GM12878 (cell line): ENCODE results near the gene AMN1. TPM values are rescaled to one million over a fixed set of nuclear protein-coding genes. Genes with fewer than 3 reads are reported as not detected.

Source experiments
- ATAC-seq: fragments of 200-7000 bp; cut with Tn5 transposase; 3 replicates; pipeline ENCODE4 v1.9.1; 2020; ENCODE audit warnings: mild to moderate bottlenecking, moderate library complexity
- BruUV-seq: library from RNA; stranded (reverse); fragments of 400-500 nt; replicated peaks from 2 replicates; lab custom pipeline; 2021; lab: Mats Ljungman, UMichigan
- CTCF ChIA-PET: fragments of 300-600 bp; sonication (Branson Sonifier 250); formaldehyde crosslinking; extraction: SDS; loops from one replicate; lab custom pipeline; 2021; ENCODE audit warnings: inconsistent platforms; lab: Yijun Ruan, JAX
- POLR2A ChIA-PET: fragments of 350-600 bp; formaldehyde crosslinking; extraction: SDS; loops from one replicate; lab custom pipeline; 2021; ENCODE audit warnings: inconsistent platforms; lab: Charles Lee
- RAD21 ChIA-PET: fragments of 300-600 bp; sonication (Branson Sonifier 250); formaldehyde crosslinking; loops from one replicate; lab custom pipeline; 2023; ENCODE audit warnings: antibody characterized with exemption; ENCODE audit not compliant: unreplicated experiment; lab: Charles Lee
- SMC1A ChIA-PET: fragments of 300-600 bp; sonication (Branson Sonifier 250); formaldehyde crosslinking; loops from one replicate; lab custom pipeline; 2023; ENCODE audit not compliant: unreplicated experiment, uncharacterized antibody; lab: Charles Lee
- DNase-seq: peaks from one replicate; pipeline ENCODE4 v3.0.0-alpha.2; 2011; ENCODE audit warnings: low read depth, low spot score
- FAIRE-seq: peaks from 3 replicates; lab custom pipeline; 2011; peaks lifted over from hg19 to GRCh38; lab: Jason Lieb, UNC
- H2AFZ ChIP-seq: 2 replicates; pipeline ENCODE4 v1.6.0; 2011; ENCODE audit warnings: low read depth, low read length, control low read depth; ENCODE audit not compliant: control insufficient read depth
- H3K27ac ChIP-seq: 2 replicates; pipeline ENCODE4 v1.5.1; 2011; ENCODE audit warnings: control low read depth; ENCODE audit not compliant: control insufficient read depth, insufficient read depth
- H3K27me3 ChIP-seq, 2 experiments: replicated peaks in 1 of 2; 2 replicates each; pipeline versions ENCODE4 v1.6.0 to v1.6.1; 2011; ENCODE audit warnings: low read length in 1 of 2; ENCODE audit not compliant: control insufficient read depth in 2 of 2, insufficient read depth in 2 of 2
- H3K36me3 ChIP-seq, 2 experiments: 2 replicates each; pipeline ENCODE4 v1.5.1; 2011; ENCODE audit warnings: low read length in 1 of 2; ENCODE audit not compliant: control insufficient read depth in 2 of 2, insufficient read depth in 2 of 2
- H3K4me1 ChIP-seq: 2 replicates; pipeline ENCODE4 v1.6.1; 2011; ENCODE audit warnings: mild to moderate bottlenecking, low read length, moderate library complexity, mixed read lengths; ENCODE audit not compliant: control insufficient read depth, insufficient read depth
- H3K4me2 ChIP-seq: 2 replicates; pipeline ENCODE4 v1.6.0; 2011; ENCODE audit warnings: control low read depth; ENCODE audit not compliant: control insufficient read depth, insufficient read depth
- H3K4me3 ChIP-seq: fragments of 200-600 bp; sonication (generic); 2 replicates; pipeline ENCODE4 v1.5.1; 2016
- H3K79me2 ChIP-seq: 2 replicates; pipeline ENCODE4 v1.6.0; 2011; ENCODE audit warnings: low read length; ENCODE audit not compliant: control insufficient read depth, insufficient read depth
- H3K9ac ChIP-seq: 2 replicates; pipeline ENCODE4 v1.8.0; 2011; ENCODE audit warnings: low read length, control low read depth, mixed read lengths; ENCODE audit not compliant: control insufficient read depth, insufficient read depth
- H3K9me3 ChIP-seq: replicated peaks from 3 replicates; pipeline ENCODE4 v1.5.1; 2011; ENCODE audit warnings: mild to moderate bottlenecking, low read length; ENCODE audit not compliant: control insufficient read depth, insufficient read depth
- H4K20me1 ChIP-seq: 2 replicates; pipeline ENCODE4 v1.6.0; 2011; ENCODE audit not compliant: control insufficient read depth, insufficient read depth
- CHD2 ChIP-seq: IDR thresholded peaks from 2 replicates; pipeline ENCODE4 v1.6.1; 2011; ENCODE audit warnings: low read depth, low read length, improper control_type of control experiment, borderline replicate concordance
- IKZF1 ChIP-seq: fragments of 450-650 bp; conservative IDR thresholded peaks from 2 replicates; pipeline ENCODE4 v1.6.1; 2017; ENCODE audit warnings: antibody characterized with exemption, mild to moderate bottlenecking
- MEF2B ChIP-seq: fragments of 450-650 bp; IDR thresholded peaks from 2 replicates; pipeline ENCODE4 v1.6.1; 2018; ENCODE audit warnings: mild to moderate bottlenecking, moderate library complexity; ENCODE audit not compliant: partially characterized antibody, poor library complexity, severe bottlenecking
- NR2C2 ChIP-seq: IDR thresholded peaks from 2 replicates; pipeline ENCODE4 v1.6.1; 2011; ENCODE audit warnings: borderline replicate concordance, low read depth; ENCODE audit not compliant: control insufficient read depth, insufficient read length
- NRF1 ChIP-seq: conservative IDR thresholded peaks from 2 replicates; pipeline ENCODE4 v1.6.1; 2011; ENCODE audit warnings: mild to moderate bottlenecking, low read depth, low read length, improper control_type of control experiment
- PML ChIP-seq: IDR thresholded peaks from 2 replicates; pipeline ENCODE4 v1.6.1; 2012; ENCODE audit warnings: low read length, inconsistent platforms
- SMAD5 ChIP-seq: IDR thresholded peaks from 2 replicates; pipeline ENCODE4 v1.6.1; 2016; ENCODE audit warnings: antibody characterized with exemption, low read depth
- USF1 ChIP-seq: IDR thresholded peaks from 2 replicates; pipeline ENCODE4 v1.6.1; 2011; ENCODE audit warnings: borderline replicate concordance, low read depth, mild to moderate bottlenecking, moderate library complexity, mixed read lengths, low read length; ENCODE audit not compliant: insufficient read depth; ENCODE audit errors: extremely low read length
- ZNF207 ChIP-seq: fragments of 450-650 bp; IDR thresholded peaks from 2 replicates; pipeline ENCODE4 v1.6.1; 2014; ENCODE audit warnings: antibody characterized with exemption, mild to moderate bottlenecking, borderline replicate concordance
- ZNF592 ChIP-seq: fragments of 450-650 bp; IDR thresholded peaks from 2 replicates; pipeline ENCODE4 v1.6.1; 2017; ENCODE audit warnings: mild to moderate bottlenecking, moderate library complexity
- WGBS: methylation state at CpG from one replicate; pipeline ENCODE4 v1.1.6; 2016; ENCODE audit warnings: low lambda C conversion rate; ENCODE audit not compliant: insufficient replicate concordance, insufficient coverage; ENCODE audit errors: missing lambda C conversion rate; 5-methylcytosine and 5-hydroxymethylcytosine counted together
- in situ Hi-C: fragments of 300-500 bp; cut with MboI; formaldehyde crosslinking; loops from 9 replicates; pipeline ENCODE4 v1.14.3; 2018; ENCODE audit warnings: mixed read lengths
- intact Hi-C: fragments of 100-400 bp; cut with micrococcal nuclease; formaldehyde crosslinking; loops from one replicate; pipeline ENCODE4 v1.14.2; 2022; ENCODE audit not compliant: unreplicated experiment
- polyA plus RNA-seq, 11 experiments: library from polyadenylated mRNA; depleted of rRNA in 4 of 11; unstranded in 6 of 11; stranded (reverse) in 5 of 11; fragments of >200 nt; fragmentation: Nextera tagmentation in 4 of 11; fragmentation: Illumina TruSeq in 1 of 11; extraction: Ambion mirVana in 4 of 11; extraction: Trizol in 1 of 11; gene quantifications; 1 replicate in 1 of 11; 2 replicates in 10 of 11; pipeline versions ENCODE4 v1.2.1 to v1.2.3, GENCODE V29; 2011 to 2016; ENCODE audit warnings: inconsistent platforms in 2 of 11, missing spikeins in 2 of 11, low read depth in 1 of 11
- total RNA-seq, 4 experiments: library from RNA; depleted of rRNA in 3 of 4; stranded (reverse); fragments of >200 nt in 3 of 4; fragmentation: Illumina TruSeq in 1 of 4; extraction: Trizol in 1 of 4; gene quantifications; 2 replicates each; pipeline versions ENCODE4 v1.2.1 to v1.2.3, GENCODE V29; 2013 to 2021

Gene AMN1
- total and polyA plus RNA-seq, 10 of the 15 experiments (the other 5 are each of a cell fraction or from before 2014, with no cell fraction given): 5.4 to 19.3 (median 9.3) TPM

- no peak for FAIRE-seq
- in situ Hi-C loops: loop anchor here (25.0 kb wide), 1 partner anchor 1249 kb away; no protein-coding TSS in a partner anchor
- H3K4me3 ChIP-seq: no peak overlapping the region
- H3K4me1 ChIP-seq: peaks cover 5% of the 10 kb centered on the region; the same call in 1 of the 2 replicates
- H2AFZ ChIP-seq: no peak overlapping the region
- DNase-seq: no peak
- SMC1A ChIA-PET: interaction anchor here (1.4 kb wide), 1 partner anchor 19 kb away, joined by 3 read pairs; no protein-coding TSS in a partner anchor
- ATAC-seq: no peak
- peaks cover 3% of the 10 kb centered on the region; the same call in 2 of the 3 replicates for H3K9me3 ChIP-seq
- CTCF ChIA-PET: no interaction called here
- TF ChIP-seq IKZF1 (no peak), USF1 (no peak), SMAD5 (no peak), CHD2 (no peak), NR2C2 (no peak), ZNF592 (no peak), ZNF207 (no peak), PML (no peak), NRF1 (no peak), MEF2B (no peak)
- no peaks in the 10 kb centered on the region for H3K36me3 ChIP-seq
- POLR2A ChIA-PET: no interaction called here
- no peak overlapping the region for H3K4me2 ChIP-seq
- H3K27ac ChIP-seq: no peak overlapping the region
- no peaks in the 10 kb centered on the region for H3K79me2 ChIP-seq
- WGBS: 75% methylated on average over 4 of the region's 4 CpGs
- H3K27me3 ChIP-seq: no peaks in the 10 kb centered on the region
- RAD21 ChIA-PET: no interaction called here
- intact Hi-C loops: no loop called here
- no TSS peak for BruUV-seq
- H4K20me1 ChIP-seq: no peaks in the 10 kb centered on the region
- no peak overlapping the region for H3K9ac ChIP-seq
Measured at GRCh38 chr12:31663576-31663975, 65.2 kb downstream of the AMN1 start.
